Islet of Langerhans (tissue), 1 donor: ENCODE data around the gene ARID1B.
A peak's percentile ranks its signal among the peaks of the same experiment; 100 is the strongest.

ENCODE experiments used
- FAIRE-seq: peaks from one replicate; lab custom pipeline; 2011; peaks lifted over from hg19 to GRCh38; lab: Jason Lieb, UNC

Gene ARID1B

DNA sequence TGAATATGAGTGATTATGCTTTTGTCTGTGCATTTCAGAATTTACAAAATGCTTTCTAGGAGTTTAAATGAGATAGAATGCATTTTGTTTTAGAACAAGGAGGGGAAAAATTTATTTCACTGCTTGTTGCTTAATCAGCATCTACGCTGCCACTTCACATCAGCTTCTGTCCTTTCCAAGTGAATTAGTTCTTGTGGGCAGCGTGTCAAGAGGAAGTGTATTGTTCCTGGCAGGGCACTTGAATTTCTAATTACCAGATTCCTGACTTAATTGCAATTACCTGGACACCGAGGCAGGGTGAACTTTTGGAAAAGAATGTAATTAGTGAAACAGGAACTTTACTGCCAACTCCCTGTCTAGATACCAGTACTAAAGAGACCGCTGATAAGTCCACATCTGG is 282.6 kb downstream of the ARID1B start:
- no peak for FAIRE-seq

DNA sequence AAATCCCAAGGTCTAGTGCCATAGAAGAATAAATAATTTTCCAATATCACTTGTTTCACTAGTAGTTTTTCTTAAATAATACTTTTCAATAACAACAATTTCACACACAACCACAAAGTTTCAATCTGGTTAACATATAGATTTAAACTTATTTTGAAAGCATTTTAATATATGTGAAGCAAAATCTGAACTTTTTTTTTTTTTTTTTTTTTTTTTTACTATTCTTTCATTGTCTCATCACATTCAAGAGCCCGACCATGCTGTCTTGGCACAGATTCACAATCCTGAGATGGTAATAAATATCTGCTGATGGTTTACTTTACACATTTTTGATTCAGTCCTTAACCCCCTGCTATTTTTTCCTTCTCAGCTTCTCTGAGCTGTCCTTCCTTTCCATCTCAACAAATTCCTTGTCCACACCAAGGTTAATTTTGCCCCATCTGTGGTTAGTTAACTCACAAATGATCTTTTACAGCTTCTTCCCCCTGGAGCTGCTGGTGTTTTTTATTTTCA is 283.3 kb downstream of the ARID1B start:
- peak; percentile 79 for FAIRE-seq

GRCh38 chr6:157061770-157062594 is 284.8 kb downstream of the ARID1B start:
- FAIRE-seq = no peak

DNA sequence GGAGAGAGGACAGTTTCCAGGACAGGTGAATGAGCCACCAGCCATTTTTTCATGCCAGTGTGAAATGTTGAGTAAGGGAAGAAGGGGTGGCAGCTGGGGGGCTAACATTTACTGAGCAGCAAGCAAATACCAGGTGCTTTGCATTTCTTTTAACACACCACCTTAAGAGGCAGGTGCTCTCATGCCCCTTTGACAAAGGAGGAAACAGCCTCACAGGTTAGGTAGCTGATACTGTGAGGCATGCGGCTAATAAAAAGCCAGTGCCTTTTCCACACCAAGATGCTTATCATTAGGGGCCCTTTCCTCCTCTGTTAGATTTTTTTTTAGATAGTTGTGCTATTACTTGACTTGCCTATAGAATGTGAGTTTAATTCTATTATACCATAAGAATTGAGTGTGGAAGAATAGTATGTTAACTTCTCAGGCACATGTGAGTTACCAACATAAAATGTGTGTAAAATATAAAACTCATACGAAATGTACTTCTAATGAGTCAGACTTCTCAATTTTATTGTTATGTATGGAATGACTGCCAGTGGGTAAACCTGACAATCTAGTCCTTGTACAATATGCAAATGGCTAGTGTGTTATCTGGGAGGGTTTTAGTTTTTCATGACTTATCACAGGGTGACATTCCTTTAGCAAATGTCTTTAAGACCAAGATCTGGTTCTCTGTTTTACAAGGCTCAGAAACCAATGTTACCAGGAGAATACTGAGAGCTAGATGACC is 286.2 kb downstream of the ARID1B start:
- FAIRE-seq = no peak

- no peak for FAIRE-seq
Measured at GRCh38 chr6:157063923-157064322, 286.7 kb downstream of the ARID1B start.

DNA sequence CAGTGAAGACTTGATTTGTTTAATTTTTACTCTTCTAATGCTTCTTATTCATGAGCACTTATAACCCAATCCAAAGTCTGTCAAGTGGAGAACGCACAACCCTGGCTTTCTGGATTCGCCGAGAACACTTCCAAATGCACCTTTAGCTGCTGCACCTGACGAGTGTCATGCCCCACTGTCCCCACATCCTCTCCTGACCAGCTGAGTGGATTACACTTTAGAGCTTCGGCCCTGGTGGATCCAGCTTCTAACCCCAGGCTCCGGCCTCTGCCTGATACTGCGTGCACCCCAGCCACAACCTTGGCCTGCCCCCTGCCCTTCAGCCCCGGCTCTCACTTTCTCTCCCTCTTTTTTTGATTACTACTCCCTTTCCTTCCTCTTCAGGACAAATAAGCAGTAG is 287.3 kb downstream of the ARID1B start:
- FAIRE-seq = no peak

- no peak for FAIRE-seq
Measured at GRCh38 chr6:157065366-157065765, 288.2 kb downstream of the ARID1B start.

DNA sequence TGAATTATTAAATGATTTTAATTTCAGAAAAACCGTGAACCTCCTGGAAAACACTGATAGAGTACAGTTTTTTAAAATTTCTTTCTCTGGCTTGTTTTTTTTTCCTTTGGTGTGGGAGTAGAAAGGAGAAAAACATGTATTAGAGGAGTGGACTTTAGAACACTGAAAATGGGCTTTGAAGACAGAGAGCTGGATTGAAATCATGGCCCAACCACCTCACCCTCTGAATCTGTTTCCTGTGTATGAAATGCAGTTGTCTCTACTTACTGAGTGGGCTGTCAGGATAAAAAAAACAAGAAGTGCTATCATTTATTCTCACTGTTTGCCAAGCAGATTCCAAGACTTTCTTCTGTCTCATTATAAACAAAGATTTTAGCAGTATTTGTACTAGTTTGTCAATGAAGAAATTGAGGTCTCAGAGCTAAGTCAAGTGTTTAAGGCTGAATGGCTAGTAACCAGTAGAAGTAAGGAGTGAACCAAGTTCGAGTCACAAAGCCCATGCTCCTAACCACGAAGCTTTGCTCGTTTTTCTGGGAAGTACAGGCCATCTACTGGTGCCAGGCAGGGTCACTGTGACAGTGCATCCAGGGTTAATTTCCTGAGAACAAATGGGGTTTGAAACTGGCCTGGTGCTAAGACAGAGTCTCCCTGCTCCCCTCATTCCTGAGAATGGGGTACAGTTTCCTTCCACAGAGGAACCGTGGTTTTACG is 289.8 kb downstream of the ARID1B start:
- FAIRE-seq = no peak

DNA sequence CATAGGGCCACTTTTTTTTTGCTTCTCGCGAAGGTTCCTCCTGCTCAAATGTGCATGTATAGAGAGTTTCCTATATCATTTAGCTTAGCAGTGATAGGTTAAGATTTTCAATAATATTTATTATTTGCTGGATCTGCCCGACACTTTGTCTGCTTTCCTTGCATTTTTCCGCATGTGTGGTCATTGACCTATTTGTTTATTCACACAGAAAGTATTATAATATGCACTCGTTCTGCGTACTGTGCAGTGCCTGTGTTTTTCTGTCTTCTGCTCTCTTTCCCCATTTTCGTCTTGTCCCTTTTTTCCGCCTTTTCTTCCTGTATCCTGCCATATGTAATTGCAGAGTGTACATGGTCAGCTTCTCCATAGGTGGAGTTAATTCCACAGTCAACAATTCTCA is 290.3 kb downstream of the ARID1B start:
- FAIRE-seq = peak; percentile 41

GRCh38 chr6:157068691-157069324 is 291.6 kb downstream of the ARID1B start:
- FAIRE-seq = no peak

DNA sequence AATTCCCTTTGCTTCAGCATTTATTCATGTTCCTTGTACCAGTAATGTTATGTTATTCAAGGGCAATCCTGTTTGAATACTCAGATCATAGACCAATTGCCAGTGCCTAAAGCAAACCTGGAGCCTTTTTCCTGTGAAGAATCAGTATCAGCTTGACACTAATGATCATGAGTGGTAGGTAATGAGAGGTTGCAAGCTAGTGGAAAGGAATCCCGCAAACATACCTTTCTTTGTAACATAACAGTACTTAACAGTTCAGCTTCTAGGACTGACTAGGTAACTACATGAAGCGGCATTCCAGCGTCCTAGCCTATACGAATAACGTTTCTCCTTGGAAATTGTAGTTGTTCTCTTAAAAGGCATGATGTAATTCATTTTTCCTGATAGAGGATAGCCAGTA is 292.4 kb downstream of the ARID1B start:
- FAIRE-seq = peak; percentile 13

DNA sequence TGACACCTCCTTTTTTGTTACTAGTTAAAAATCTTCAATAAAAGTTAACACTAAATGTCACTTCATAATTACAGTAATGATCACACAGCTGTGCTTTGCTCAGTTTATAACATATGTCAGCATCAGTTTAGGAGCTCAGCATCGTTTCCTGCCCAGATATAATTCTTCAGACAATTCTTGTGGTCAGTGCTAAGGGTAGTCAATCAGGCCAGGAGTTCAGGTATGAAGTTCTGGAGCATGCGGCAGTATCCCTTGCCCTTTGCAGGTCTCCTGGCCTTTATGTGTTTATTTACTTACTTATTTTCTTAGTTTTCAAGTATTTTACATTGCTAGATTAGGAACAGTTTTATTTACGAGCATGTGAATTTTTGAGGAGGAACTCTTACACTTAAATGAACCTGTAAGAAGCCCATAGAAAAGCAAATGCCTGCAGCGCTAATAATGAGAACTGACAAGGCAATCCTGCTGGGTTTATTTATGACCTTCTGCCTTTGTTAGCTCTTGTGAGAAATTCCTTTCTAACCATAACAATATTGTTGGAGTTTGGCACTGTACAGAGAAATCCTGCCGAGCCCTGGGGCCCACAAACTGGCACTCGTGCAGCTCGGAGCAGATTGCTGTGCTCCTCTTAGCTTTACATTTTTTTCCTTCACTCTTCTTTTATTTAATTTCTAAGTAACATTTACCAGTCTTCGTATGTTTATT is 293.4 kb downstream of the ARID1B start:
- FAIRE-seq = no peak

- FAIRE-seq = no peak
Measured at GRCh38 chr6:157072128-157072527, 294.9 kb downstream of the ARID1B start.

GRCh38 chr6:157073596-157073995 is 296.4 kb downstream of the ARID1B start:
- FAIRE-seq = no peak

- no peak for FAIRE-seq
Measured at GRCh38 chr6:157074969-157075368, 297.8 kb downstream of the ARID1B start.

- FAIRE-seq = no peak
Measured at GRCh38 chr6:157075549-157076450, 298.6 kb downstream of the ARID1B start.

GRCh38 chr6:157076451-157076822 is 299.3 kb downstream of the ARID1B start:
- peak; percentile 33 for FAIRE-seq

- no peak for FAIRE-seq
Measured at GRCh38 chr6:157077251-157077650, 300.1 kb downstream of the ARID1B start.

DNA sequence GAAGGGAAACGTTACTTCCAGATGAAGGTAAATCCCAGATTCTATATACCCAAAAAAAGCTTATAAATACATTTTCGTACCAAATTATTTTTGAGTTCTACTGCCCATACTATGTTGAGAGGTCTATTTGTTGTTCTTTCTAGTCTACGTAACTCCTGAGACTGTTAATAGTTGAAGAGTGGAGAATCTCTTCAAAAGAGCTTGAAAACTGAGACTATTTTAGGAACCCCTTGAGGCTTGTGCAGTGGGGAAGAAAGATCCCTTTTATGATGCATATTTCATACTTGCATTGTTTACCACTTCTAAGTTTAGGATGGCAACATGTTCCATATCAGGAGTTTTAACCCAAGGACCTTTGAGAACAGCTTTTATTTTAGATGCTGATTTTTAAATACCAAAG is 301.1 kb downstream of the ARID1B start:
- FAIRE-seq = no peak

DNA sequence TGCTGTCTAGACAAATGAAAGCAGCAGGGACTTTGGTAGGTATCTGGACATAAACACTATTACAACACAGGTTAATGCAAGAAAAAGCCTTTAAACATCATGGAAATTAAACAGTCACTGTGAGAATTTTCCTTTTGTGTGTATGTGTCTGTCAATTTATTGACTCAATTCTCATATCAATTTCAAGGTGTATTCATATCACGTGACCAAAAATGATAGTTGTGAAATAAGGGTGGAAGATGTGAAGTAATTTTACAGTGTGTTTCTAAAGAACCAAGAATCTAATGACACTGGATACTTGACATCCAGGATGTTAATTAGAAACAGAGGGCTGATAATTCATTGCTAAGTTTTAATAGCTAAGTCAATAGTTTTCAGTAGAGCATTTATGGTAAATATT is 302.1 kb downstream of the ARID1B start:
- FAIRE-seq = no peak

DNA sequence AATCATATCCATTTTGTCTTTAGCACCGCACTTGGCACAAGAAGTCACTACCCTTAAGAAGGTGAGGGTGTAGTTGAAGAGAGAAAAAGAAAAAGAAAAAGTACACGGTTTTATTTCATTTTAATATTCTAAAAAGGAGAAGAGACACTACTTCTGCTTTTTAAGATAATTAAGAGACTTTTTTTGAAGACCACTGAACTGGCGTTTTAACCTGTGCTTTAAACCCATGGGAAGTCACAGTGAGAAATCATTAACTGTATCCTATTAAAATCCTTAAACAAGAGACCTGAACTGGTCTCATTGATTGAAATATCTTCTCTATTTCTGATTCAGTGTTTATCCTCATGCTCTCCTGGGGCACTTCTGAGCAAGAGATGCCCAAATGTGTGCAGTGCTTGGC is 302.6 kb downstream of the ARID1B start:
- no peak for FAIRE-seq
